Breast epithelium (tissue), 3 donors: ENCODE results near the gene DHRS12.

Experiments
- POLR2A ChIP-seq: fragments of 450-650 bp; IDR thresholded peaks from one replicate; pipeline ENCODE4 v1.6.1; 2016; ENCODE audit warnings: antibody characterized with exemption, mild to moderate bottlenecking, moderate library complexity
- POLR2AphosphoS5 ChIP-seq, 3 donors: sonication (generic); formaldehyde crosslinking; IDR thresholded peaks; one replicate each; pipeline ENCODE4 v1.6.1; 2017; ENCODE audit warnings: antibody characterized with exemption in 3 of 3
- TF ChIP-seq, protein P1 (sequence below), 3 donors: fragments of 450-650 bp; IDR thresholded peaks; one replicate each; pipeline ENCODE4 v1.5.1; 2016 to 2017; ENCODE audit warnings: antibody characterized with exemption in 3 of 3, mild to moderate bottlenecking in 3 of 3, moderate library complexity in 3 of 3

GRCh38 chr13:51825165-51825592 lies 21.2 kb upstream of the DHRS12 start:
- TF ChIP-seq, protein P1, sequence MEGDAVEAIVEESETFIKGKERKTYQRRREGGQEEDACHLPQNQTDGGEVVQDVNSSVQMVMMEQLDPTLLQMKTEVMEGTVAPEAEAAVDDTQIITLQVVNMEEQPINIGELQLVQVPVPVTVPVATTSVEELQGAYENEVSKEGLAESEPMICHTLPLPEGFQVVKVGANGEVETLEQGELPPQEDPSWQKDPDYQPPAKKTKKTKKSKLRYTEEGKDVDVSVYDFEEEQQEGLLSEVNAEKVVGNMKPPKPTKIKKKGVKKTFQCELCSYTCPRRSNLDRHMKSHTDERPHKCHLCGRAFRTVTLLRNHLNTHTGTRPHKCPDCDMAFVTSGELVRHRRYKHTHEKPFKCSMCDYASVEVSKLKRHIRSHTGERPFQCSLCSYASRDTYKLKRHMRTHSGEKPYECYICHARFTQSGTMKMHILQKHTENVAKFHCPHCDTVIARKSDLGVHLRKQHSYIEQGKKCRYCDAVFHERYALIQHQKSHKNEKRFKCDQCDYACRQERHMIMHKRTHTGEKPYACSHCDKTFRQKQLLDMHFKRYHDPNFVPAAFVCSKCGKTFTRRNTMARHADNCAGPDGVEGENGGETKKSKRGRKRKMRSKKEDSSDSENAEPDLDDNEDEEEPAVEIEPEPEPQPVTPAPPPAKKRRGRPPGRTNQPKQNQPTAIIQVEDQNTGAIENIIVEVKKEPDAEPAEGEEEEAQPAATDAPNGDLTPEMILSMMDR (IDR thresholded peaks at IDR 0.05), result no peak
- TF ChIP-seq POLR2AphosphoS5 (IDR thresholded peaks at IDR 0.05) (peak in 1 of 3 donors; percentile 30), POLR2A (no peak)
